Measurements from ENCODE around the gene SSTR4.

- TF ChIP-seq, protein P1, sequence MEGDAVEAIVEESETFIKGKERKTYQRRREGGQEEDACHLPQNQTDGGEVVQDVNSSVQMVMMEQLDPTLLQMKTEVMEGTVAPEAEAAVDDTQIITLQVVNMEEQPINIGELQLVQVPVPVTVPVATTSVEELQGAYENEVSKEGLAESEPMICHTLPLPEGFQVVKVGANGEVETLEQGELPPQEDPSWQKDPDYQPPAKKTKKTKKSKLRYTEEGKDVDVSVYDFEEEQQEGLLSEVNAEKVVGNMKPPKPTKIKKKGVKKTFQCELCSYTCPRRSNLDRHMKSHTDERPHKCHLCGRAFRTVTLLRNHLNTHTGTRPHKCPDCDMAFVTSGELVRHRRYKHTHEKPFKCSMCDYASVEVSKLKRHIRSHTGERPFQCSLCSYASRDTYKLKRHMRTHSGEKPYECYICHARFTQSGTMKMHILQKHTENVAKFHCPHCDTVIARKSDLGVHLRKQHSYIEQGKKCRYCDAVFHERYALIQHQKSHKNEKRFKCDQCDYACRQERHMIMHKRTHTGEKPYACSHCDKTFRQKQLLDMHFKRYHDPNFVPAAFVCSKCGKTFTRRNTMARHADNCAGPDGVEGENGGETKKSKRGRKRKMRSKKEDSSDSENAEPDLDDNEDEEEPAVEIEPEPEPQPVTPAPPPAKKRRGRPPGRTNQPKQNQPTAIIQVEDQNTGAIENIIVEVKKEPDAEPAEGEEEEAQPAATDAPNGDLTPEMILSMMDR (conservative IDR thresholded peaks at IDR 0.05; ENCODE audit: low read length) = 0 out of 2 replicates have a peak, but pooled peaks have one; percentile 18
- TF ChIP-seq EZH2phosphoT487 (IDR thresholded peaks at IDR 0.05; ENCODE audit: borderline replicate concordance) = no peak
Observed at GRCh38 chr20:23074052-23074451, 38.9 kb downstream of the SSTR4 start.
